HG03025 (cell line): ENCODE measurements around the gene KIF18B.

ENCODE experiments used
- ATAC-seq: cut with Tn5 transposase; IDR thresholded peaks from one replicate; pipeline ENCODE4 v1.9.1; 2021; ENCODE audit warnings: mild to moderate bottlenecking, moderate library complexity; ENCODE audit not compliant: unreplicated experiment, low FRiP score

The KIF18B gene

GRCh38 chr17:44884941-44885340 is 62.6 kb downstream of the KIF18B start:
- no peak for ATAC-seq

GRCh38 chr17:44881145-44881544 is 66.4 kb downstream of the KIF18B start:
- no peak for ATAC-seq

GRCh38 chr17:44880062-44880461 is 67.5 kb downstream of the KIF18B start:
- no peak for ATAC-seq

GRCh38 chr17:44879376-44879775 is 68.2 kb downstream of the KIF18B start:
- ATAC-seq: no peak

GRCh38 chr17:44878627-44879221 is 68.8 kb downstream of the KIF18B start:
- no peak for ATAC-seq

GRCh38 chr17:44877121-44877520 is 70.5 kb downstream of the KIF18B start:
- ATAC-seq: no peak

- no peak for ATAC-seq
Measured at GRCh38 chr17:44875761-44876160, 71.8 kb downstream of the KIF18B start.
